HG03159 (cell line): ENCODE results near the gene IL10RB.
"Not testable (repeated sequence)": the region's sequence is repeated elsewhere in the genome, so short reads cannot be mapped to it uniquely, and the experiment has no call there.

Experiments used
- ATAC-seq: cut with Tn5 transposase; IDR thresholded peaks from one replicate; pipeline ENCODE4 v1.9.1; 2021; ENCODE audit warnings: mild to moderate bottlenecking, moderate library complexity; ENCODE audit not compliant: unreplicated experiment

The IL10RB gene

DNA sequence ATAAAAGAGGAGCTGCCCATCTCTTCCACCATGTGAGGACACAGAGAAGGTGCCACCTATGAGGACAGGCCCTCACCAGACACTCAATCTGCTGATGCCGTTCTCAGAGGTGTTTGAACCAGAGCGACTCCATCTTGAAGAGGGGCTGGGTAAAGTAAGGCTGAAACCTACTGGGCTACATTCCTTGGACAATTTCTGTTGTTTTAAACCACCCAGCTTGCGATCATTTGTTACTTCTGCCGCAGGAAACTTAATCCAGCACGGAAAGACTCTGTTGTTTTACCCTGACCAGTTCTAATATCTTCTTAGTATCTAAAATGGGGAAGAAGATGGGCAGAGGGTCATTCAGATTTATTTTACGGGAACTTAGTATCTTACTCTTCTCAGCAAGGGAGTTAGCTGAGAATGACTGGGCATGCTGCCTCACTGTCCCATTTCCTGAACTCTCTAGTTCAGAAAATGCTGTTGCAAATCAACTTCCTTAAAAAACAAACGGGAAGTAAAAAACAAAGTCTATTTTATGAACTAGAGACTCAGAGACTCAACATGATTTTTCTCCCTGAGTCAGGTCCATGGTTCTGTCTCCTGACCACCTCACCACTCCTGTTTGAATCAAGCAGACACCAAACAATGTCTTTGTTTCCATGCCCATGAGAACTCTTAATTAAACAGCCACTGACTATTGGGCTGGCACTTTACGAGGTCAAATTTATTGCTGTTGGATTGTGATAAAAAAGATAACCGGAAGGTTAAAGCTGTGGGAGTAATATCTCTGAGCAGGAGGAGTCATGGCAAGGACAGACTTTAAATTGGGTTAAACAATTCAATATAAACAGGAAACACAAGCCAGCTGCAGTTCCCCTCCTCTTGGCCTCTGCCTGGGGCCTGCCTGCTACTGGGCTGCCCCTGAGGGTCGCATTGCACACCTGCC, 34.8 kb downstream of the IL10RB start:
- no peak for ATAC-seq

GRCh38 chr21:33301632-33302002, 35.5 kb downstream of the IL10RB start:
- ATAC-seq = no peak

DNA sequence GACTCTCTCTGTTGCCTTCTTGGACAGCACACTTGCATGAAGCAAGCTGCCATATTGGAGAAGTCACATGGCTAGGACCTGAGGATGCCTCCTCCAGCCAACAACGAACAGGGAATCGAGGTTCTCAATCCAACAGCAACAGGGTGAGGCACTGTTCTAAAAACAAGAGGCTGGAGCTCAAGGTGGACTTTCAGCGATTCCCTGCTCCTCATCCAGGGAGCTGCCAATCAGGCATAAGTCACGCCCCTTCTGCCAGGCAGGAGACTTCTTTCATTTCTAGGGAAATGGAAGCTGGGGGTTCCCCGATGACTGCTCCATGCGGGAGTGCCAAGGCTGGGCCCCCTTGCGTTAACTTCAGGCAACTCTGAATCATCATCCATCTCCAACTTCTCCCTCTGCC, 35.9 kb downstream of the IL10RB start:
- ATAC-seq = no peak

- ATAC-seq = no peak
These were observed 36.6 kb downstream of the IL10RB start for GRCh38 chr21:33302796-33303195.

DNA sequence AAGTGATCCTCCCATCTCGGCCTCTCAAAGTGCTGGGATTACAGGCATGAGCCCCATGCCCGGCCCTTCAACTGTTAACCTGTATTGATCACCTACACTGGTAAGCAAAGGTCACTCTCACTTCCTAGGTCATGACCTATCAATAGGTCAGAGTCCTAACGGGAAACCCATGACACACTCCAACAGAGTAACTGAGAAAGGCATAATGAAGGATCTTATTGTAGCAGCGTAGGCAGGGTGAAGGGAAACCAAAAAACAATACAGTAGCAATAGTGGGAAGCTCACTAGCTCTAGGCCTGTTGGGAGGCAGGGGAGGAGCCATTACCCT, 39.1 kb downstream of the IL10RB start:
- ATAC-seq = no peak

GRCh38 chr21:33305938-33306337, 39.8 kb downstream of the IL10RB start:
- ATAC-seq = no peak

- peak; percentile 89 for ATAC-seq
These were observed 42.7 kb downstream of the IL10RB start for GRCh38 chr21:33308586-33309490.

GRCh38 chr21:33309778-33310177, 43.6 kb downstream of the IL10RB start:
- ATAC-seq = no peak

DNA sequence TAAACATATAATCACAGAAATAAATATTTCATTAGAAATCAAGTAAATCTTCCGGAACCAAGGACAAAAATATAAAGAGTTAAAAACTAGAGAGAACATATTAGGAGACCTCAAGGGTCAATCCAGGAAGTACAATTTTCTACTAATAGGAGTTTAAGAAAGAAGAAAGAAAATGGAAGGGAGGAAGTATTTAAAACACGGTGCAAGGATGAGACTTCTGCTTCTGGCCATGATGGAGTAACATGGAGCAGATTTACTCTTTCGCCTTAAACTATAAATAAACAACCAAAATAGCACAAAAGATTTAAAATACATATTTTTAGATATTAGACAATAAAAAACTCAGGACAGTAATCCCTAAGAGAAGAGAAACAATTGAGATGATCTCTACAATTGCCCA, 46.0 kb downstream of the IL10RB start:
- no peak for ATAC-seq

DNA sequence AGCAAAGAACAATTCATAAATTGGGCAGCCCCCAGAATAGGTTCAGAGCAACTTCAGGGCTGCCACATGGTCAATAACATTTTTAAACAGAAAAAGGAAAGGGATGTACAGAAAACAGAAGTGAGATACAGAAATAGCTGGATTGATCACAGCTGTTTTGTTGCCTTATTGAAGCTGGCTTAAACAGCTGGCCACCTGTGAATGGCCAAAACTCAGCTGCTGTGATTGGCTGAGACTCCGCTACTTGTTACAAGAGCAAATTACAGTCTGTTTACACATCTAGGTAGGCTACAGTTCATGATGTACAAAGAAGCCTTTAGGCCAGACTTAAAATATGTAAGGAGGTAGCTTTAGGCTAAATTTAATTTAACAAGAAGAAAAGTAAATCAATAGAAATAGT, 47.0 kb downstream of the IL10RB start:
- ATAC-seq = no peak

- no peak for ATAC-seq
These were observed 47.4 kb downstream of the IL10RB start for GRCh38 chr21:33313611-33314010.

- ATAC-seq = no peak
These were observed 47.9 kb downstream of the IL10RB start for GRCh38 chr21:33314111-33314510.

- no peak for ATAC-seq
These were observed 50.0 kb downstream of the IL10RB start for GRCh38 chr21:33315946-33316710.

DNA sequence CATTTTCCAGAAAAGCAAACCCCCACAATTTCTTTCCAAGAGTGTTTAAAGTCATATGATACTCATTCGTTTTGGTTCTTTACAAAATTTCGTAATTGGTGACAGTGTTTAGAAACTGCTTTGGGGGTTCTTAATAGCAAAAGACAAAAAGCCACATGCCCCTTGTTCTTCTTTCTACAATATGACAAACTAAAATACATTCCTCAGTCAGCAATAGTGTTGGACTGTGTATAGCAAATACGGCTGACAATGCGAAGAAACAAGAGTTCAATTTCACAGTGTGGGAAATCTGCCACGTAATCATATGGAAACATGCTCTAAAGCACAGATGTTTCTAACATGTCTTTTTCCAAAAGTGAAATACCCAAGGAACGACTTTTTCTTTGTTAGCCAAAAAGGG, 51.0 kb downstream of the IL10RB start:
- ATAC-seq = no peak

DNA sequence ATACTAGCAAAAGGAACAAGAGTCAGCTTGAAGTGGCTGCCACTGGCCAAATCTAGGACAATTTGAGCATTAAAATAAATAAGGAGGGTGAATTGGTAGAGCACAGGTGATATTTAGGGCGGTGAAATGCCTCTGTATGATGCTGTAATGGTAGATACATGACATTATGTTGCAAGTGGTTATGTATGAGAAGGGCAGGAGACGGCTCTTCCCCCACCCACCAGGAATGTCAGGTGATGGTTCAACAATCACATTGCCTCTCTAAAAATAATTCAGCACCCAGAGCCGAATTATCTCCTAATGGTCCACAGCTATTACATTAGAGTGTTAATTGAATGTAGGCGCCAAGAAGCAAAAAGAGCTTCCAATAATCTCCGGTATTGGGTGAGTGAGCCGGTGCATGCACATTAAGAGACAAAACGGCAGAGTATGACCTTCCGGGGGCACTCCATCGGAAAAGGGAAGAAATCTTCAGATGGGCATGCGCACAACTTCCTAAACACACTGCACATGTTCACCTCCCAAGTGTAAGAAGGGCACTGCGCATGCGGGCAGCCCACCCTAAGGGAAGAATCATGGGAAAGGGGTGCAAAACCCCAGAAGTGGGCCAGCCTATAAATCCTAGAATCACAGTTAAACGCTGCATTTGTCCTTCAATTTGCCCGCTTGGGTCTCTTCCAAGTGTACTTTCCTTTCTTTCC, 51.8 kb downstream of the IL10RB start:
- no peak for ATAC-seq

DNA sequence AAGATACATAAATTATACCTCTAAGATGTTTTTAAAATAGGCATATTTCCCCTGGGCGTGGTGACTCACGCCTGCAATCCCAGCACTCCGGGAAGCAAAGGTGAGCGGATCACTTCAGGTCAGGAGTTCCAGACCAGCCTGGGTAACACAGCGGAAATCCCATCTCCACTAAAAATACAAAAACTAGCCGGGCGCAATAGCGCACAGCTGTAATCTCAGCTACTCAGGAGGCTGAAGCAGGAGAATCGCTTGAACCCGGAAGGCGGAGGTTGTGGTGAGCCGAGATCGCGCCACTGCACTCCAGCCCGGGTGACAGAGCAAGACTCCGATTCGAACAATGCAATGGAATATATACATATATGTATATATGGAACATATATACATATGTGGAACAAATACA, 54.8 kb downstream of the IL10RB start:
- not testable (repeated sequence) for ATAC-seq

DNA sequence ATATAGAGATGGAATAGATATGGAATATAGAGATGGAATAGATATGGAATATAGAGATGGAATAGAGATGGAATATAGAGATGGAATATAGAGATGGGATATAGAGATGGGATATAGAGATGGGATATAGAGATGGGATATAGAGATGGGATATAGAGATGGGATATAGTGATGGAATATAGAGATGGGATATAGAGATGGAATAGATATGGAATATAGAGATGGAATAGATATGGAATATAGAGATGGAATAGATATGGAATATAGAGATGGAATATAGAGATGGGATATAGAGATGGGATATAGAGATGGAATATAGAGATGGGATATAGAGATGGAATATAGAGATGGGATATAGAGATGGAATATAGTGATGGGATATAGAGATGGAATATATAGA, 57.4 kb downstream of the IL10RB start:
- not testable (repeated sequence) for ATAC-seq

GRCh38 chr21:33324291-33325221, 58.4 kb downstream of the IL10RB start, which contains the start of gene IFNAR1:
Gene IFNAR1, plus strand, starts transcription at chr21:33324970. Its CDS starts 86 bp downstream, at chr21:33325056.
- peak; percentile 77 for ATAC-seq
